ENCODE results near the gene LAMB1.

DNA sequence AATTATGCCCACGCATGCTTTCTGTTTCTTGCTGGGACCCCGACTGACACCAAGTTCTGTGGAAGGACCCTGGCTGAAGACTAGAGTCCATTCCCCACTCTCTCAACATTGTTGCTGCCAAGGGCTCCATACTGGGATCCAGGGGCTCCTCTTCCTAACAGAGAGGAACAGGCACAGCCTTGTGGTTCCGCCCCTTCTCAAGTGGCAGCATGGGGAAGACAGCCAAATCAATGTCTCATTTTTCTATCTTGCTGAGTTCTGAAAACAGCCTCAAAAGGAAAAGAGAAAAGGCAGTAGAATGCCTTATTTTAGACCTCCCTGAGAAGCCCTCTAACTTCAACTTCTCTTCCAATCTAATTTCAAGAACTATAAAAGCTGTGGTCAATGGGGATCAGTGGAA lies 23.7 kb upstream of the LAMB1 start:
- TF ChIP-seq POLR2AphosphoS5 (IDR thresholded peaks at IDR 0.05) (no peak), MXI1 (conservative IDR thresholded peaks at IDR 0.05; ENCODE audit: poor library complexity, severe bottlenecking) (no peak), EP300 (conservative IDR thresholded peaks at IDR 0.05; ENCODE audit: poor library complexity, severe bottlenecking) (no peak), RAD21 (conservative IDR thresholded peaks at IDR 0.05) (no peak), EZH2 (IDR thresholded peaks at IDR 0.05; ENCODE audit: borderline replicate concordance, insufficient read depth, low read length, poor library complexity, severe bottlenecking) (no peak)
- TF ChIP-seq, protein P1, sequence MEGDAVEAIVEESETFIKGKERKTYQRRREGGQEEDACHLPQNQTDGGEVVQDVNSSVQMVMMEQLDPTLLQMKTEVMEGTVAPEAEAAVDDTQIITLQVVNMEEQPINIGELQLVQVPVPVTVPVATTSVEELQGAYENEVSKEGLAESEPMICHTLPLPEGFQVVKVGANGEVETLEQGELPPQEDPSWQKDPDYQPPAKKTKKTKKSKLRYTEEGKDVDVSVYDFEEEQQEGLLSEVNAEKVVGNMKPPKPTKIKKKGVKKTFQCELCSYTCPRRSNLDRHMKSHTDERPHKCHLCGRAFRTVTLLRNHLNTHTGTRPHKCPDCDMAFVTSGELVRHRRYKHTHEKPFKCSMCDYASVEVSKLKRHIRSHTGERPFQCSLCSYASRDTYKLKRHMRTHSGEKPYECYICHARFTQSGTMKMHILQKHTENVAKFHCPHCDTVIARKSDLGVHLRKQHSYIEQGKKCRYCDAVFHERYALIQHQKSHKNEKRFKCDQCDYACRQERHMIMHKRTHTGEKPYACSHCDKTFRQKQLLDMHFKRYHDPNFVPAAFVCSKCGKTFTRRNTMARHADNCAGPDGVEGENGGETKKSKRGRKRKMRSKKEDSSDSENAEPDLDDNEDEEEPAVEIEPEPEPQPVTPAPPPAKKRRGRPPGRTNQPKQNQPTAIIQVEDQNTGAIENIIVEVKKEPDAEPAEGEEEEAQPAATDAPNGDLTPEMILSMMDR (IDR thresholded peaks at IDR 0.05; ENCODE audit: poor library complexity, severe bottlenecking): no peak
- TF ChIP-seq, protein P2, sequence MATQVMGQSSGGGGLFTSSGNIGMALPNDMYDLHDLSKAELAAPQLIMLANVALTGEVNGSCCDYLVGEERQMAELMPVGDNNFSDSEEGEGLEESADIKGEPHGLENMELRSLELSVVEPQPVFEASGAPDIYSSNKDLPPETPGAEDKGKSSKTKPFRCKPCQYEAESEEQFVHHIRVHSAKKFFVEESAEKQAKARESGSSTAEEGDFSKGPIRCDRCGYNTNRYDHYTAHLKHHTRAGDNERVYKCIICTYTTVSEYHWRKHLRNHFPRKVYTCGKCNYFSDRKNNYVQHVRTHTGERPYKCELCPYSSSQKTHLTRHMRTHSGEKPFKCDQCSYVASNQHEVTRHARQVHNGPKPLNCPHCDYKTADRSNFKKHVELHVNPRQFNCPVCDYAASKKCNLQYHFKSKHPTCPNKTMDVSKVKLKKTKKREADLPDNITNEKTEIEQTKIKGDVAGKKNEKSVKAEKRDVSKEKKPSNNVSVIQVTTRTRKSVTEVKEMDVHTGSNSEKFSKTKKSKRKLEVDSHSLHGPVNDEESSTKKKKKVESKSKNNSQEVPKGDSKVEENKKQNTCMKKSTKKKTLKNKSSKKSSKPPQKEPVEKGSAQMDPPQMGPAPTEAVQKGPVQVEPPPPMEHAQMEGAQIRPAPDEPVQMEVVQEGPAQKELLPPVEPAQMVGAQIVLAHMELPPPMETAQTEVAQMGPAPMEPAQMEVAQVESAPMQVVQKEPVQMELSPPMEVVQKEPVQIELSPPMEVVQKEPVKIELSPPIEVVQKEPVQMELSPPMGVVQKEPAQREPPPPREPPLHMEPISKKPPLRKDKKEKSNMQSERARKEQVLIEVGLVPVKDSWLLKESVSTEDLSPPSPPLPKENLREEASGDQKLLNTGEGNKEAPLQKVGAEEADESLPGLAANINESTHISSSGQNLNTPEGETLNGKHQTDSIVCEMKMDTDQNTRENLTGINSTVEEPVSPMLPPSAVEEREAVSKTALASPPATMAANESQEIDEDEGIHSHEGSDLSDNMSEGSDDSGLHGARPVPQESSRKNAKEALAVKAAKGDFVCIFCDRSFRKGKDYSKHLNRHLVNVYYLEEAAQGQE (IDR thresholded peaks at IDR 0.05; ENCODE audit: borderline replicate concordance): no peak

All from neural cell (in vitro differentiated cells).